H4 (cell line): ENCODE results near the gene PSG7. TPM values are rescaled to one million over a fixed set of nuclear protein-coding genes. Genes with fewer than 3 reads are reported as not detected.
"Not testable (repeated sequence)": the region's sequence is repeated elsewhere in the genome, so short reads cannot be mapped to it uniquely, and the experiment has no call there.

Experiments
- DNase-seq: peaks from one replicate; pipeline ENCODE4 v3.0.0-alpha.2; 2015; ENCODE audit warnings: low spot score
- total RNA-seq: library from RNA; depleted of rRNA; stranded (reverse); fragments of >200 nt; shearing (Covaris generic); gene quantifications from 2 replicates; pipeline ENCODE4 v1.2.3, GENCODE V29; 2014; rRNA removed

PSG7 gene
- 0.06 and 0.14 TPM in 2 replicates for total RNA-seq

DNA sequence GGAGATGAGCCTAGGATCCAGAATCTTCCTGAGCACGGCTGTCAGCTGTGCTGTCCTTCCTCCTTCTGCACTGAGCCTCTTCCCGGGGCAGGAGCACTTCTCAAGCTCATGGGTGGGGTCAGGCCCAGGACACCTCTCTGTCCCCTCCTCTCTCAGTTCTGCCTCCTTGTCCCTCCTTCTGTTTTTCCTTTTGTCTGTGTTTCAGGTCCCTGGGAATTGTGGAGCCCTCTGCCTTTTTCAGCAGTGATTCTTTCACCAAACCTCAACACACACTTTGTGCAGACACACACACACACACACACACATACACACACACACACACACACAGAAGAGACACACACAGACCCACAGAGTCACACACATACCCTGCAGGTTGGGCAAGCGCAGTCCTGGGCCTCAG, at the start of gene PSG7:
Gene PSG7, minus strand, starts transcription at position 101 of the 400 bp plus-strand sequence. CDS start 131 bp downstream, outside the sequence.
- not testable (repeated sequence) for DNase-seq

DNA sequence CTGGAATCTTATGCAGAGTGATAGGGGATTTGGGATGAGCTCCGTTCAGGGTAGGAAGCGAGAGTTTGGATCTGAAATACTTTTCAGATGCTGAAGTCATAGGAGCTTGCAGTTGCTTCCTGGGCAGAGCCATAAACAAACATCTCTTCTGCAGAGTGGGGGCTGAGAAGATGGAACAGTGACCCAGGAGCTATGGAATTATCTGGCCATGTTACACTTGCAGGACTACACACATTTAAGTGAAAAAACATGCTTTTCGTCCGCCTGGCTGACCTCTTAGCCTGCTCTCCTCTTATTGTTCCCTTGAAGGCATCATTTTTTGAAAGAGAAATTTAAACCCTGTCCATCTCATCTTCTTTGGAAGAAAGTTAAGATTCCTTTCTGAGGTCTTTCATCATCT, 48.6 kb upstream of the PSG7 start:
- no peak for DNase-seq

DNA sequence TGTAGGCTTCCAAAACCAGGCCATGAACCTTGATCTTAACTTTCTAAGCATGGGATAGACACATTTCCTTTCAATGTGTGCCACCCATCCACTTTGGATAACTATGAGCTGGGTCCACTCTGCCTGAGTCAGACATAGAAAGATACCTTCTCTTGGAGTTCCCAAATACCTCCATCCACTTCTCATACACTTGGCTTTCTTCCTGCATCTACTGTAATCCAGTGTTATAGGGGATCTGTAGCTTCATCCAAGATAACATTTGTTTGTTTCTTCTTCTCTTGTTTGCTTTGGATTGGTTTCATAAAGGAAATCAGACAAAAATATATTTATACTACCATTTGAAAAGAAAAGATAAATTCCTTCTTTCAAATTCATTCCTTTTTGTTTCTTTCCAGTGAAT, 45.1 kb upstream of the PSG7 start:
- not testable (repeated sequence) for DNase-seq

DNA sequence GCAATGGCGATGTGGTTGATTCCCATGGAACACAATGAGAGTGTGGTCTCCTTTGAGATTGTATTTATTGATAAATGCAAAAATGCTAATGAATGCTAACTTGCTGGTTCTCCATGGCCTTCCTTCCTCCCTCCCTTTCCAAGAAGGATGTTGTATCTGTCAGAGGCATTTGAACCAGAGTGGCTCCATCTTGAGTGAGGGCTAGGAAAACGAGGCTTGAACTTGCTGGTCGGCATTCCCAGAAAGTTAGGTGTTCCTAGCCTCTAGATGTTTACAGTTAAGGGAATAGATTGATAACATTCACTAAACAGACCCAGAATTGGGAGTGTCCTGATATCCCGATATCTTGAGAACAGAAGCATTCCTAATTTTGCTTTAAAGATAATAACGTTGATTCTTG, 34.4 kb upstream of the PSG7 start:
- DNase-seq: not testable (repeated sequence)

DNA sequence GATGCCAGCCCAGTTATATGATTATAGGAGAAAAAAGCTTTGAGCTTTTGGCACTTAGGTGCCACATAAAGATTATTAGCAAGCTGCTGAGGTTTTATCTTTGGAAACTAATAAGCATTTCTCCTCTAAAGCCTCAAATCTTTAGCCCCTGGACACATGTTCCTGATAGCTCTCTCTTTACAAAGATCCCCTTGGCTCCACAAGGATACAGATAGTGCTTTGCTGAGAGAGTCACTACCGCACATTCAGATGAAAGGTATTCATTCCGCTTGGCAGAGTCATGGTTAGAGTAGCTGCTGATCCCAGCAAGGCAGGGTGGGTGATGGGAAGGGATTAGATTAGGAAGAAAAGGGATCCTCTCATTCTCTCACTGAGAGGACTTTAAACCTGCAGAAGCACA, 28.2 kb upstream of the PSG7 start:
- DNase-seq: no peak

DNA sequence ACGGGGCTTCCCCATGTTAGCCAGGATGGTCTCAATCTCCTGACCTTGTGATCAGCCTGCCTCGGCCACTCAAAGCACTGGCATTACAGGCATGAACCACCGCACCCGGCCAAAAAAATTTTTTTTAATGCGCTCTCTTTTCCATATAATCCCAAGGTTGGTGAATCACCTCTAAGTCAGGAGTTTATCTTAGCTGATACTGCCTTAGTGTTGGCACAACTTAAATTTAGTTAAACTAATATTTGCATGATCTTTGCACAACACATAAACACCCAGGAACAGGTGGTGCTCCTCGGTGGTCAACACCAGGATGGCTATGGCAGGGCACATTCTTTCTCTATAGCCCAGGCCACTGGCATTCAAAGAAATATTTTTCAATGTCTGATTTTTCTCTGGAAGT, 24.1 kb upstream of the PSG7 start:
- no peak for DNase-seq

DNA sequence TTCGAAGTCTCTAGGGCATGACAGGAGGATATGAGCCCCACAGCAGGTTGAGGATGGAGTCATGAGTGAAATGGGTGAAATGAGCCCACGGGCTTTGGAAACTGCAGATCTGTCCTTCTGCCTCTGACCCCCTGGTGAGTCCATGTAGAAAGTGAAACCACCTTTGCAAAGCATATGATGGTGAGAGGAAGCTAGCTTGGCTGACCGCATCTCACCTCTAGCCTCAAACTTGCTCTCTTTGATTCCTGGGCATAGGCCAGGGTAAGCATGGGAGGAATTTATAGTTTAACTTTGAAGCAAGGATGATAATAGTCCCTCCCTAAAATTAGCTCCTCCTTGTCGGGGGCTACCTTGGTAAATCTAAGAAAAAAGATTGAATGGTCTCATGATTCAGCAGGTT, 15.1 kb upstream of the PSG7 start:
- DNase-seq: not testable (repeated sequence)

DNA sequence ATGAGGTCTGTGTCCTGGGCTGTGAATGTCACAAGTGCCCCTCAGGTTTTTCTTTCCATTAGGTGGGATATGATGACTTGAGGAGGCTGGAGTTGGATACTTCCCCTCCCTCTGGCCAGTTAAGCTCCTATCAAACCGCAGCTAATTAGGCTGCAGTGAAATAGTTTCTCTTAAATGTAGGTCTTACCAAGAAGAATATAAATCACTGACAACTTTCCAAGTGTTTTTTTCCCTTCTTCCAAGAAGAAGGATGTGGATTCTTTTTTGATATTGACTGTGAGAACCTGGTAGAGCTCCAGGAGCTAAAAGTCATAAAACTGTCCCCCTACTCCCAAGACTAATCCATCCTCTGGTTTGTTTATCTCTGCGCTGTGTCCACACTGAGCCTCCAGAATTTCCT, 14.5 kb upstream of the PSG7 start:
- DNase-seq: not testable (repeated sequence)

DNA sequence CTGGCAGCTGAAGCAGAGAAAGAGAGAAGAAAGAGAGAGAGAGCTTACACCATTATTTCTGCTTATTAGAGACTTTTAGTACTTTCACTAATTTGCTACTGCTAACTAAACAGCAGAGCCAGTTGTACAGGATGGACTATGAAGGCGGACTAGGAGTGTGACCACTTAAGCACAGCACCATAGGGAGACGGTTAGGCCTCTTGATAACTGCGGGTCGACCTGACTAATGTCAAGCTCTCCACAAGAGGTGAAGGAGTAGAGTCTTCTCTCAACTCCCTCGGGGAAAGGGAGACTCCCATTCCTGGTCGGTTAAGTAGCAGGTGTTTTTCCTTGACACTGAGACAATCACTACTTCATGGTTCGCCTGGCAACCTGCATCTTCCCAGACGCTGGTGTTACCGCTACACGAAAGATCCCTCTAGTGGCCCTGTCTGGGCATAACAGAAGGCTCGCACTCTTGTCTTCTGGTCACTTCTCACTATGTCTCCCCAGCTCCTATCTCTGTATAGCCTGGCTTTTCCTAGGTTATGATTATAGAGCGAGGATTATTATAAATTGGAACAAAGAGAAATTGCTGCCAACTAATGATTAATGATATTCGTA, 5.3 kb upstream of the PSG7 start:
- DNase-seq: no peak

DNA sequence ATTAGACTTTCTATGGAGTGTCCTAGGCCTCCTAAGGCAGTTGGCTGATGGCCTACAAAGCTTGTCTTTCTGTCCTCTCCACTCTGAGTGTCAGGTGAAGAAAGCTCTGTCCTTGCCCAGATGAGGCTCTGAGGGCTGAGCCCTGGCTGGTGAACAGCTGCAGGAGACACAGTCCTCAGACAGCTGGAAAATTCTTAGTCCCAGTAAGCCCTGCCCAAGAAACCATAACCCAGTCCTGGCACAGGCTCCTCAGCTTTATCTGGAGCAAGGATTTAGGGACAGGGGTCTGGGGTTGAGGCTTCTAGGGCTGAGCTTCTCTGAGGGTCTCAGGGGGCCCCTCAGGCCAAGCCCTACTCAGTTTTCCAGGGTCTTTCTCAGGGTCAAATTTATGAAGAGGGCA, 2.3 kb downstream of the PSG7 start:
- not testable (repeated sequence) for DNase-seq

DNA sequence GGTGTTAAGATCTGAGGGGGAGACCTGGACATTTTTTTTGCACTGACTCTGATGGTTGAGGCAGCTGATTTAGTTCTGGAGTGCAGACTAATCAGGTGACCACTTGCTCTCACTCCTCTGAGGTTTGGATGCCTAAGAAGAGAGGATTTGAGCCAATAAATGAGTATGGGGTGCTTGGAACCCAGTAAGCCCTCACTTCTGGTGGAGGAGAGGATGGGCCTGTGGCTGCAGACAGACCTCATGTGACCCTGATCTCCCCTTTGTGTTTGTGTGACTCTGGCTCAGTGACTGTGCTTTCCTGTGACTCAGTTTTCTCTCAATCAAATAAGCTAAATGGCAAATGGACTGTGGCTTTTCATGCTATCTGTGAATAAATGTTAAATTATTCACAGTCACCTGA, 2.8 kb downstream of the PSG7 start:
- not testable (repeated sequence) for DNase-seq

DNA sequence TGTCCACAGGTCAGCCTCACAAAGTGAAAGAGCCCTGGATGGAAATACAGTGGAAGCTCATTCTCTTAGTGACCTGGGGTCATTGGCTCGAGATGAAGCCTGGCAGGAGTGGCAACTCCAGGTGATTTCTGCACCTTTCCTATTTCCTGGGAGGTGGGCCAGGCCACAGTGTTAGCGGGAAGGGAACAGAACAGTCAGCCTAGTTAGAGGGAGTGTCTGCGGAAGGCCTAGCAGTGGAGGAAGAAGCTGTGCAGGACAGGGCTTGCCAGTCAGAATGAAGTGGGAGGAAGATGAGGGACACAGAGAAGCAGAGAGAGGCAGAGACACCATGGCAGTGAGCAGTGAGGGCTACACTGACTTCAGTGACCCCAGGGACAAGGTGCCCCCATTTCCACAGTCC, 3.6 kb downstream of the PSG7 start:
- DNase-seq: not testable (repeated sequence)

DNA sequence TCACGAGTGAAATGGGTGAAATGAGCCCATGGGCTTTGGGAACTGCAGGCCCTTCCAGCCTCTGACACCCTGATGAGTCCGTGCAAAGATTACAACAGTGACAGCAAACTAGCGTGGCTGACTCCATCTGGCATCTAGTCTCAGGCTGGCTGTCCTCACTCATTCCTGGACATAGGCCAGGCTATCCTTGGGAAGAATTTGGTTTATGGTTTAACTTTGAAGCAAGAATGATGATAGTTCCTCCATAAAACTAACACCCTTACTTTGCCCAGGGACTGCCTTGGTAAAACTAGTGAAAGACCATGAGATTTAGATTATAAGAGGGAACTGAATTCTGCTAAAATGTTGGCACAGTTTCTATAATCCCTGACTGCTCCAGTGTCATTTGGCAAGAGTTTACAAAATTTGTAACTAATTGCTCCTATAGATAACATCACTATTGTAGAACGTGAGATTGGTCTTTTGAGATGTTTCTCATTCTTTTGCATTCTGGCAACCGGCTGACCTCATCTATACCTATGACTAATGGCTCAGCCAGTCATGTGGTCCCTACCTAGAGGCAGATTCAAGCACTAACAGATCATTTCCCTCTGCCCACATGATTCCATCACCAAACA, 4.4 kb downstream of the PSG7 start:
- peak; percentile 51 for DNase-seq

DNA sequence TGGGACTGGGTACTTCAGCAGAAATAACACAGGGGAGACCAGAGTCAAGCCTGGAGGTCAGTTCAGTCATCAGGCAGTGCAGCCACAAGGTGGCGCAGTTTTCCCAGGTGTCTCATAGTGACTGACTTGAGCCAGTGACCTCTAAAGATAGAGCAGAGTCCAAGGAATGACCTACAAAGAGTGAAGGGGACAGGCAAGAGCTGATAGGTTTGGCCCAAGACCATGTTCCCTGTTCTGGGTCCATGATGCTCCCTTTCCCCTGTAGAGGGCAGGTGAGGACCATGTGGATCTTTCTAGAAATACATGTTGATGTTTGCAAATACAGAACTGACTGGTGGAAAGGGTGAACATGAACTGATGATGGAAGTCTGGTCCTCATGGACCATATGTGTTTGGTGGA, 6.8 kb downstream of the PSG7 start:
- not testable (repeated sequence) for DNase-seq

DNA sequence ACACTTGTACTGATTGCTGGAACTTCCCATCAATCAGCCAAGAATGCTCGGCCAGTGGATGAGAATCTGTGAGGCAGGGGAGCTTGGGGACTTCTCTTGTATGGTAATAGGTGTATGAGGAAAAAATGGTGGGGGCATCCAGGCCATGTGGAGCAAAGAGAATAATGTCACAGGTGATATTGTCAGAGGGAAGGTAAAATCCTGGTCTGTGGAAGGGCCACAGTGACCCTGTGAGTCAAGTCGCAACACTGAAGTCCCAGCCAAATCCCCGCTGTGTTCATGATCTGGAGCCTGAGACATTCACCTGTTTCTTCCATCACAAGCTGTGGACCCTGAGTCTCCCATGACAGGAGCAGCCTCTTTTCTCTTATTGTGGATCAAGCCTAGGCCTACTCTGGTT, 8.1 kb downstream of the PSG7 start:
- no peak for DNase-seq

DNA sequence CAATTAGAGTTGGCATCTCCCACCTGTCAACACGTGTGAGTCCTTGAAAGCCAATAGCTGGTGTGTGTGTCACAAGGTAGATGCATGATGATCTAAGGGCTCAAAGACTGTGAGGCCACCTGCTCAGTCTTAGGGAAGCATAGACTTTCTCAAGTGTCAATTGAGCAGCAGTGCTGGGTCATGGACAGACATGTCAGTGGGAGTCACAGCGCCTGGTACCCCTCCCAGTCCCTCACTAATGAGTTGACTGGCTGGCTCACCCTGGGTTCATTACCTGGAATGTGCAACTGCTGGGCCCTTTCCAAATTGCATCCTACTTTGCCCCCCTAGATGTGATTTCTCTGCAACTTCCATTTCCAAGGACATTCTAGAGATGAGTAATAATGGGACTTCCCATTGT, 10.2 kb downstream of the PSG7 start:
- DNase-seq: no peak

DNA sequence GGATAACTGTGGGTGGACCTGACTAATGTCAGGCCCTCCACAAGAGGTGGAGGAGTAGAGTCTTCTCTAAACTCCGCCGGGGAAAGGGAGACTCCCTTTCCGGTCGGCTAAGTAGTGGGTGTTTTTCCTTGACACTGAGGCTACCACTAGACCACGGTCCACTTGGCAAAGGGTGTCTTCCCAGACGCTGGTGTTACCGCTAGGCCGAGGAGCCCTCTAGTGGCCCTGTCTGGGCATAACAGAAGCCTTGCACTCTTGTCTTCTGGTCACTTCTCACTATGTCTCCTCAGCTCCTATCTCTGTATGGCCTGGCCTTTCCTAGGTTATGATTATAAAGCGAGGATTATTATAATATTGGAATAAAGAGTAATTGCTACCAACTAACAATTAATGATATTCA, 13.9 kb downstream of the PSG7 start:
- peak; percentile 30 for DNase-seq

DNA sequence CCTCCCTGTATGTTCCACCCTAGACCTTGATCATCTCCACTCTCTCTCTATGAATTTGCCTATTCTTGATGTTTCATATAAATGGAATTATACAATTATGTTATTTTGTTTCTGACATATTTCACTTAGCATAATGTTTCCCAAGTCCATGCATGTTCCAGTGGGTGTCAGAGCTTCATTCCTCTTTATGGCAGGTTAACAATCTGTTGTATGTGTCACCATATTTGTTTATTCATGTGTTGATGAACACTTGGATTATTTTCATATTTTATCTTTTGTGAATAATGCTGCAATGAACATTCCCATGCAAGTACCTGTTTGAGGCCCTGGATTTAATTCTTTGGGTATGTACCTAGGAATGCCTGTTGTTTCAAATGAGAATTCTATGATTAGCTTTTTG, 16.0 kb downstream of the PSG7 start:
- DNase-seq: not testable (repeated sequence)

DNA sequence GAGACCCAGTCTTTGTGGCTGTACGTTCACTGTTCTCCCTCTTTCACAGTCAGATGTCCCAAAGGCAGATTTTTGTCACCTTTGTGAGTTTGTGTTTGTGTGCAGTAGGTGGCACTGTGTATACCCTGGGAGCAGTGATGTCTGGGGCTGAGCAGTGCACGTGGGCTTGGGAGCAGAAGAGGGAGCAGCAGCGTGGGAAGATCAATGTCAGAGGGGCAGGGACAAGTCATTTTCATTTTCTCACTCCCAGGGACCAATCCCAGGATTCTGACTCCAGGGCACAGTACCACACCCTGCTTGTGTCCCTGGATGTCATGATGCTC, 17.3 kb downstream of the PSG7 start:
- DNase-seq: peak; percentile 26

DNA sequence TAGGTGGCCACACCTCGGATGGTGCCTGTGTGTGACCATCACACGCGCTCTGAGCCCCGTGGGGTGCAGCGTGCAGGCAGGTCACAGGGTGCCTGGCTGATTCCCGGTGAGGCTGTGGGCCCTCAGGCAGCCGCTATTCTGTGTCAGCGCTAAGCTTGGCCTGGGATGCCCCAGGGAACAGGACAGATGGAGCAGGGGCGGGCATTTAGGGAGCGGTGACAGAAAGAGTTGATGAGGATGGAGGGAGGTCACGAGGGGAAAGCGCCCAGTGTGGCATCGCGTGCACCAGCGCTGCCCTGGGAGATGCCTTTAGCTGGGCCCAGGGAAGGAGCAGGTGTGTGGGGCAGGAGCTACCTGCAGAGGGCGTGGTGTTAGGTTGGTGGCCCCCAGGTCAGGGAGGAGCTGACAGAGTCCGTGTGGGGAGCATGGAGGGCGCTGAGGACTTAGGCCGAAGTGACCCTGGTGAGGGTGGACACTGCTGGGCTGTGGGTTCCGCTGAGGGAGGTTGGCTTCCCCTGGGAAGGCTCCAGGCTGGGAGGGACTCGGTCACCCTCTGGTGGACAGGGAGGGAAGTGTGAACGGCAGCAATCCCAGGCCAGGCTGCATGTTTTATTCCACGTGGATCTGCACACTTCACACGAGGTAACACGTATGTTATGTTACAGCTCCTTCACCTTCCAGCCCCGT, 17.8 kb downstream of the PSG7 start:
- not testable (repeated sequence) for DNase-seq

DNA sequence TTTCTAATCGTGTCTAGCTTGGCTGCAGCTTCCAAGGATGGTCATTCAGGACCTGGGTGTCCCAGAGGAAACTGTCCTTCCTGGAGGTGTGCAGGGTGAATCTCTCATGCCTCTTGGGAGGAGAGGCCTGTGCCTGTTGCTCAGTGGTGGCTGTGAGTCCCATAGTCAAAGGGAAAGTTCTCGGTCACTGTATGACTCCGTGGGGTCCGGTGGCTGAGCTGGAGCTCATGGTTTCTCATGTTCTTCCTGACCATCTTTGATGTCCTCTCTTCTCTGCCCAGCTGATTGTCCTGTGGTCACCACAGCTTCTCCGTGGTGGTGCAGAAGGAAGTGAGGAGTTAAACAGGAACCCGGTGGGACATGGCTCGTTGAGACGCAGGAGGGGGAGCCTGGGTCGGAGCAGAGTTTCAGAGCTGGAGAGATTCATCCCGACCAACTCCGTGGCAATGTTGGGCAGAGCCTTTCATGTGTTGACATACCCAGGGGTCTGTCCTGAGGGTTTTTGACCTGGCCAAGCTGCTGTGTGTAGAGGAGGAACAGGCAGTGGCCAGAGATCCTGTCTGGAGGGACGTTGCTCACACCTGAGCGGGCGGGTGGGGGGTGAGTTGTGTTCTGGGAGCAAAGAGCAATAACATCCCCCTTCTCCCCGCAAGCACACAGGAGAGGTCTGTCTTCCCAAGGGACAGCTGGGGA, 18.5 kb downstream of the PSG7 start:
- not testable (repeated sequence) for DNase-seq

DNA sequence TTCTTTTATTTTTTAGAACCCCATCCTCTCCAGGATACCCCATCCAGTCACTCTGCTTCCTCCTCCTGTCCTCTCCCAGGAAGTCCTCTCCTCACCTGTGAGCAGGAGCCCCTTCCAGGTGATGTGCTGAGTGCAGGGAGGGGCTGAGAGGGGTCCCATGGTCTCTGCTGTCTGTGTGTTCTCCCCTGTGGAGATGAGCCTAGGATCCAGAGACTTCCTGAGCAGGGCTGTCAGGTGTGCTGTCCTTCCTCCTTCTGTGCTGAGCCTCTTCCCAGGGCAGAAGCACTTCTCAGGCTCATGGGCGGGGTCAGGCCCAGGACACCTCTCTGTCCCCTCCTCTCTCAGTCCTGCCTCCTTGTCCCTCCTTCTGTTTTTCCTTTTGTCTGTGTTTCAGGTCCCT, 19.4 kb downstream of the PSG7 start, which contains the start of gene PSG6:
Gene PSG6, minus strand, starts transcription at position 261 of the 400 bp plus-strand sequence. Its CDS starts 102 bp downstream, at position 159.
- DNase-seq: not testable (repeated sequence)

DNA sequence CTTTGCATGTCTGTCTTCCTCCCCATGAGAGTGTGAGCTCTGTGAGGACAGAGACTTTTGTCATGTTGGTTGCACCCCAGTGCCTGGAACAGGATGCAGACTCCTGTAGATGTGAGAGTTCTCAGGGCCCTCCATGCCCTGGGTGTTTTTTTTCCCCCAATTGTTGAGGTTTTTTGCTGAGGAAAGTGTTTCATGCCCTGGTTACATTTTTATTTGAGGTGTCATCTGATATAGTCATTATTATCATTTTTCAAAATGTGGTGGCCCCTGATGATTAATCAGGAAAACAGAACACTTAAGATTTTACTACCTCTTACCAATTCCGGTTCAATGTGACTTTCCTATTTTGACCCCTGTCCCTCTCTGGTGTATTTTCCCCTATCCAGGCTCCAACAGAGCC, 20.1 kb downstream of the PSG7 start:
- DNase-seq: not testable (repeated sequence)
